Measurements from ENCODE around the gene FOXP1. TPM values are rescaled to one million over a fixed set of nuclear protein-coding genes. Genes with fewer than 3 reads are reported as not detected.

The FOXP1 gene
- total and polyA plus RNA-seq, 8 donors = 95.1 to 143 (median 123) TPM

DNA sequence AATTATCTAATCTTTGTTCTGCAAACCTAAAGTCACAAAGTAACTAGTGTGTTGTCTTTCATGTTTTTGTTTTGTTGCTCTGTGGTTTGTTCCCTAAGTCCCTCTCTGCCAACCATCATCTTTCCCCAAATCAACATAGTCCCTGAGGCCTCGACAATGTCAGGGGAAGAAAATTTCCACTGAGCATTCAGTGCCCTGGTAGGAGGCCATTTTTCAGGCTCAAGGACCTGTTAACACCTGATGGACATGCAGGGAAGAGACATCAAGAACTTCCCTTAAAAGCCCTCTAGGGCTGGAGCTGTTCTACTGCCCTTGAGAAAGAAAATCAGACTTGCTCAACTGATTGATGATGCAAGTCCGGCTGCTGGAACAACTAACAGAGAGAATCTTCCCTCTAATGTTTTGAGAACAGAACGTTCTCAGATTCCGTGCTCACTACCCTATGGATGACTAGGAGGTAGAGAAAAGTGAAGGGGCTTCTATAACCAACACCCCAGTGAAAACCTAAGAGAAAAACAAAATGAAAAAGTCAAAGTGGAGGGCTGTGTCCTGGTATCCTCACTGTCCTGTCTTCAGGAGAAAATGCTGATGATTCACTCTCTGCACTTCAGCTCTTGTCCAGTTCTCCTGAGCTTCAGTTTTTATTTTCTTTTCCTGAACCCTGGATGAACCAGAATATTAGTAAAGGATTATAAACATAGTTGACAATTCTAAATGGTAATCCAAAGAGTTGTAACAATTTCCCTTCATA, 373.1 kb downstream of the FOXP1 start:
- ATAC-seq (peak; percentile 62), DNase-seq (no peak)
- Histone ChIP-seq H3K27me3 (no peaks in the 10 kb centered on the region), H3K4me1 (peaks cover 6 to 35% of the 10 kb centered on the region in 2 donors), H3K27ac (peak overlapping the region; percentile 53 to 80), H3K36me3 (no peaks in the 10 kb centered on the region), H3K9me3 (no peaks in the 10 kb centered on the region), H3K4me3 (no peak overlapping the region)
- TF ChIP-seq, protein P1, sequence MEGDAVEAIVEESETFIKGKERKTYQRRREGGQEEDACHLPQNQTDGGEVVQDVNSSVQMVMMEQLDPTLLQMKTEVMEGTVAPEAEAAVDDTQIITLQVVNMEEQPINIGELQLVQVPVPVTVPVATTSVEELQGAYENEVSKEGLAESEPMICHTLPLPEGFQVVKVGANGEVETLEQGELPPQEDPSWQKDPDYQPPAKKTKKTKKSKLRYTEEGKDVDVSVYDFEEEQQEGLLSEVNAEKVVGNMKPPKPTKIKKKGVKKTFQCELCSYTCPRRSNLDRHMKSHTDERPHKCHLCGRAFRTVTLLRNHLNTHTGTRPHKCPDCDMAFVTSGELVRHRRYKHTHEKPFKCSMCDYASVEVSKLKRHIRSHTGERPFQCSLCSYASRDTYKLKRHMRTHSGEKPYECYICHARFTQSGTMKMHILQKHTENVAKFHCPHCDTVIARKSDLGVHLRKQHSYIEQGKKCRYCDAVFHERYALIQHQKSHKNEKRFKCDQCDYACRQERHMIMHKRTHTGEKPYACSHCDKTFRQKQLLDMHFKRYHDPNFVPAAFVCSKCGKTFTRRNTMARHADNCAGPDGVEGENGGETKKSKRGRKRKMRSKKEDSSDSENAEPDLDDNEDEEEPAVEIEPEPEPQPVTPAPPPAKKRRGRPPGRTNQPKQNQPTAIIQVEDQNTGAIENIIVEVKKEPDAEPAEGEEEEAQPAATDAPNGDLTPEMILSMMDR (IDR thresholded peaks at IDR 0.05) = peak in 1 of 2 donors; percentile 11
- intact Hi-C loops (cut with DNase I) = no loop called here

DNA sequence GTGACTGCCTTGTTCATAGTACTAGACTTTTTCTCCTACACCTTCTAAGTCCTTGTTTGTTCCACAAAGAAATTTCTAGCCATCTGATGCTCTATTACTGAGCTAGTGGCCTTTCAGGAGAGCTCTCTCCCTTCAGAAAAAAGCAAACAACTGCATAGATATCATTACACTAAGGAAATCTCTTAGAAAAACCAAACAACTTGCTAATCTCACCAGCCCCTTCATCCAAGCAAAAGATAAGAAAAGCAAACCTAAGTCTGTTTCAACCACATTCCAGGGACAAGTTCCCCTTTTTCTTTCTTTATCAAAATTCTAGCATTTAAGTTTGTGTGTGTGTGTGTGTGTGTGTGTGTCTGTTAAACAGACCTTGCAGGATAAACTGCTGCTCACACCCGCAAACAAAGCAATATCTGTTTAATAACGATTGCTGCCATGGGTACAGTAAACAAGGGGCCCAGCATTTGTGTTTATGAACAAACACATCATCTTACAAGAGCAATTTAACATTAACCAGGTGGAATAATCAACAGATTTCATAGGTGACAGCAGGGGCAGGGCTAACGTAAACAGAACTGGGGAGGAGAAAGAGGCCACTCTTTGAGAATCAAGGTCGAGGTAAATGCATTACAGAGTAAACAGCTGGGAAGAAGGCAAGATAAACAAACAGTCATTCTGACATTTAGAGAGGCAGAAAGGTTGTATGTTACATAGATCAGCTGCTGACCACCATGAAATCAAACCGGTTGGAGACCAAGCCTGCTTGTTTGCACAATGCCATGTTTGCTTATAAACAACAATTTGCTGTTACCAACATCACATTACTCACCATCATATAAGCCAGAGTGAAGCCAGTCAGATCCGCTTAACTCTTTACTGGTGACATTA, 375.1 kb downstream of the FOXP1 start:
- no peak overlapping the region for H3K4me3 ChIP-seq
- H3K27me3 ChIP-seq = no peaks in the 10 kb centered on the region
- H3K9me3 ChIP-seq = no peaks in the 10 kb centered on the region
- H3K36me3 ChIP-seq = no peaks in the 10 kb centered on the region
- H3K27ac ChIP-seq = peak overlapping the region; percentile 5 to 25
- H3K4me1 ChIP-seq = peaks cover 6 to 35% of the 10 kb centered on the region in 2 donors
- intact Hi-C loops (cut with DNase I) = no loop called here
- DNase-seq = peak in 1 of 4 donors; percentile 67
- TF ChIP-seq, protein P1 (IDR thresholded peaks at IDR 0.05) = no peak
- ATAC-seq = peak; percentile 68

DNA sequence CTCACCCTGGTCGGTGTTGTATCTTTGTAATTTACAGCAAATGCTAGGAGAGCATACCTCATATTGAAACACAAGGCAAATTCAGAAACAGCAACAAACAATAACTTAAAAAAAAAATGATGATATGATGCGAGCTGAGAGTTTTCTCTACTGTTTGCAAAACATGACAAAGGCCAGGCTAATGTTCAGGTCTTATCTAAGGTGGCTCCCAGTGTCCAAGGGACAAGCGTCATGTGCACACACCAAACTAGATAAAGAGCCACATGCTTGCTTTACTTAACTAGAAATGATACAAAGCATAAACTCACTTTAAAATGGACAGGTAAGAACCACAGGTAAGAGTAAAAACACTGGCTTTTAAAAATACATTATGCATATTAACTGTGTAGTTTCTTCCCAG, 375.9 kb downstream of the FOXP1 start:
- Histone ChIP-seq H3K9me3 (no peaks in the 10 kb centered on the region), H3K27me3 (no peaks in the 10 kb centered on the region), H3K27ac (peak overlapping the region in 1 of 2 donors; percentile 5), H3K4me3 (no peak overlapping the region), H3K4me1 (peaks cover 6 to 39% of the 10 kb centered on the region in 2 donors), H3K36me3 (no peaks in the 10 kb centered on the region)
- ATAC-seq (no peak), DNase-seq (no peak)
- TF ChIP-seq, protein P1 (IDR thresholded peaks at IDR 0.05) = no peak
- intact Hi-C loops (cut with DNase I) = no loop called here

DNA sequence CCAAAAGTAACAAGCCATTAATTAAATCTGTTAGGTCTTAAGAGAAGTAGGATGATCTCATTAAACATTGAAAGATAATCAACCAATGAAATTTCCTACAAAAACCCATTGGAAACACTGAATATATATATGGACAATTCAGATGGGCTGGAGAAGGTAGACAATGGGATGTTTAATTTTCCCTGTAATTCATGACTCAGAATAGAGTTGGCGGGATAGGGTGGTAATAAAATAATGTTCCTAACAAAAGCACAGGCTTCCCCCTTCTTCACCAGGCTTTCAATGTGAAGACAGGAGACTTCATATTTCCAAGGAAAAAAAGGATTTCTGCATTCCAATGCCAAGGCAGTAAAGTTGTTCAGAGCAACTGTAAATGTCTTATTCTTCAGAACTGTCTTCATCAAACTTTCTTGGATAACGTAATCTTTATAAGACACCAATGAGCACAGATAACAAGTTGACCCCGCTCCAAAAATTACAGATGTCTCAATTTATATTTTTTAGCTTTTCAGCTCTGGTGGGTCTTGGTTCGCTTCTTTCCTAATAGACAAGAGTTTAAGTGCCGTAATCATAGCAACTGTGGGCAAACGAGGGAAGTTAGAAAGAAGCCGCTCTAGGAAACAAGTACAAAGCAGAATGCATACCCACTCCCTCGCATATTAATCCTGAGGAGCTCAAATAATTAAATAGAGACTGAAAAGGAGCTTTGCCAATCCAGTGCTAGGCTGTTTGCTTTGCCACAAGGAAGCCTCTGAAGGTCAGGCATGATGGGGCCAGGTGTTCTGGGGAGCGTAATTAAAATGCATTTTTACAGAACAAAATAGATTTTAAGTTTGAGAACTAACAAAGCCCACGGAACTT, 377.0 kb downstream of the FOXP1 start:
- peaks cover 6 to 45% of the 10 kb centered on the region in 2 donors for H3K4me1 ChIP-seq
- DNase-seq = peak in 1 of 4 donors; percentile 48
- H3K27ac ChIP-seq = no peak overlapping the region
- H3K27me3 ChIP-seq = no peaks in the 10 kb centered on the region
- H3K4me3 ChIP-seq = no peak overlapping the region
- intact Hi-C loops (cut with DNase I) = no loop called here
- no peak for ATAC-seq
- TF ChIP-seq, protein P1 (IDR thresholded peaks at IDR 0.05) = no peak
- no peaks in the 10 kb centered on the region for H3K9me3 ChIP-seq
- no peaks in the 10 kb centered on the region for H3K36me3 ChIP-seq
